NCI-H526 (cell line): ENCODE data around the gene NNAT.

Source experiments
- DNase-seq, 2 experiments: peaks; one replicate each; lab custom pipeline; 2025; lab: John Stamatoyannopoulos, UW

NNAT gene

DNA sequence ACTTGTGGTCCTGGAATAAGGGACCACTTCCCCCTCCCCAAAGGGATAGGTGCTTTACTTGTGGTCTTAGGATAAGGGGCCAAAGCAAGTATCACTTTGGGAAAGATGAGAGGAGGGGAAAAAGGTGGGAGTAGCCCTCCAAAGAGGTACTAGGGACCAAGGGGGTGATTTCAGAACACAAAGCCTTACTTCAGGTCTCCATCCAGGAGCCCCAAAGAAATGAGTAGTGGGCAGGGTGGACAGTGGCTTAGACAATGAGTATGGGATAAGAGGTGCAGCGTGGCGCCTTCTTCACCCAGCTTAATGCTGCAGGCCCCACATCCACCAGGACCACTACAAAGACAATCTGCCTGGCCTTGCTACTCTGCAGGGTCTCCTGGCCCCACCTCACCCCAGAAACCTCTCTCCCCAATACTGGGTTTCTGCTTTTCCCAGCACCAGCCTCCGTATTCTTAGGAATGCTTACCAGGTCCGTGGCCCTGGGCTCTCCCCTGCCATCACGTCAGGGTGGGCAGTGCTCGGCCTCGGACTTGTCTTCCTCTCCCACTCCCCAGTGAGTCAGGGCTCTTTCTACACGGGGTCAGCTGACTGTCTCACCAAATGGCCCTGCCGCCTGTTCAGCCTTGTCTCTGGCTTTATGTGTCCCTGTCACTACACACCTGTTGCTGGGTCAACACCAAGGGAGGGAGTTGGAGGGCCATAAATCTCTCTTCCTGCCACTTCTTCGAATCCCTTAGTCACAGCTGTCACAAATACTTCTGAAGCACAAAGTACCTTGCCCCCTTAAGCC is 3.1 kb downstream of the NNAT start:
- no peak for DNase-seq

DNA sequence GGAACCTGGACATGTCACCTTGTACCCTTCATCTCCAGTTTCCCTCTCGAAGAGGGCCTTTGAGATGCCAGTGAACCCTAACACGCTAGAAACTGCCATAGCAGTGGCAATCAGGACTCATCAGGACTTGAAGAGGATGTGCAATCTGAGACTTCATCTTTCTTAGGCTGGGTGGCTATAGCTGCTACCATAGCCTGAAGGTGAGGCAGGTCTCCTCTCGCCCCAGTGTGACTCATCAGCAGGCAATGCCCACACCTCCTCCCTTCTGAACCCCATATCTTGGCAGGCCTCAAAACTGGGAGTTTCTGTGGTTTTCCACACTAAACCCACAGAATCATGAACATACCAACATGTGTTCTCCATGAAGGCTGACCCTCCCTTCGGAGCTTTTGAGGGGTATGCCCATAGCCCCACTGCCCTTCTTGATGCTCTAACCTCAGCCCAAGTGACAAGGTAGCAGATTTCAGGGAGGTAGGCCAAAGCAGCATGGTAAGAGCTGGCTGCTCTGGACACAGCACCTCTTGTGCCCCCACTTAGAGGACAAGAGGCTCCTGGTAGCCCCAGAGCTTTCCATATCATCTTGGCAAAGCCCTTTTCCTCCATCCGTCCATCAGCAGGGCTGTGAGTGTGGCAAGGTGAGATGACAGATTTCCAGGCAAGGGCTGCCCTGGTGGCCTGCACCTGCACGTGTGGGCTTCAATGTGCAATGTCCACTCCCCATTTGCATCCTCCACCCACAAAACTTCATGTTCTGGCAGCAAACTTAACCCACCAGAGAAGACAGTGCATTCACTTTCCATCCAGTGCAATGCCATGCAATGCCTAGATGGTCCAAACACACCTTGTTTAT is 4.0 kb downstream of the NNAT start:
- DNase-seq: no peak

DNA sequence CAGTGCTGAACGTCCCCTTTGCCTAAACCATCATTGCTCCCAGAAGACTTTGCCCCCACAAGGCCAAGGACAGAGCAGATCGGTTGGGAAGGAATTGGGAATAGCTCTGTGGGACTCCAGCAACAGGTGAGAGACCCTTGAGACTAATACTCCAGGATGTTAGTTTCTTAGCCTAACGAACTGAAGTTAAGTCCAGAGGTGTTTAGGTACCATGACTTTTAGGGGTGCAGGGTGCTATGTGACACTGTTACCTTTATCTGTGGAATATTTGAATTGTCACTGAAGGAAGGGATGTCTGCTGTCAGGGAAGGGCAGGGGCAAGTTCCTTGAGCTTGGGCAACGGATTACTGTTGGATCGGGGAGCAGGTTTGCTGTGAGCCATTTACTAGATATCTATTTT is 4.8 kb downstream of the NNAT start:
- DNase-seq: no peak

DNA sequence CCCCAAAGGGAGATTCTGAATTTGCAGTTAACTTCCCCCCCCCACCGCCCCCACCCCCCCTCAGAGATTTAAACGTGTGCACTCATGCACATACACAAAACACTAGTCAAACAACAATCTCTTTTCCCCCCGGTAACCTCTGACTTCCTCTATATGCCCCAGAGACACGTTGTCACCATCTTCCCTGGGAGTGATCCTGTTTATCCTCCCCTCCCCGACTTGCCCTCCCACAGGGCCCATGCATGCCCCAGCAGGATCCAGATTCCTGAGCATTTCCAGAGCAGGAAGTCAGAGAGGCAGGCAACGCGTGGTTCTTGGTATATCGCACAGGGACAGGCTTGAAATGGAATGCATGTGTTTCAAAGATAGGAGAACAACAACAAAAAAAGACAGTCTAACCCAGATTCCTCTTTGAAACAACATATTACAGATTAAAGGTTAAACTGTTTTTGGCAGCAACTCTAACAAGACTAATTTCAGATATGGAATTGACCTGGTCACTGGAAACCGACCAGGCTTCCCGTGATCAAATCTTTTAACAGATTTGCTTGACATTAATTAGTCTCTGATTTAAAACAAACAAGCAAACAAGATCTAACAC is 5.3 kb downstream of the NNAT start:
- DNase-seq: peak in 1 of 2 experiments; percentile 50

DNA sequence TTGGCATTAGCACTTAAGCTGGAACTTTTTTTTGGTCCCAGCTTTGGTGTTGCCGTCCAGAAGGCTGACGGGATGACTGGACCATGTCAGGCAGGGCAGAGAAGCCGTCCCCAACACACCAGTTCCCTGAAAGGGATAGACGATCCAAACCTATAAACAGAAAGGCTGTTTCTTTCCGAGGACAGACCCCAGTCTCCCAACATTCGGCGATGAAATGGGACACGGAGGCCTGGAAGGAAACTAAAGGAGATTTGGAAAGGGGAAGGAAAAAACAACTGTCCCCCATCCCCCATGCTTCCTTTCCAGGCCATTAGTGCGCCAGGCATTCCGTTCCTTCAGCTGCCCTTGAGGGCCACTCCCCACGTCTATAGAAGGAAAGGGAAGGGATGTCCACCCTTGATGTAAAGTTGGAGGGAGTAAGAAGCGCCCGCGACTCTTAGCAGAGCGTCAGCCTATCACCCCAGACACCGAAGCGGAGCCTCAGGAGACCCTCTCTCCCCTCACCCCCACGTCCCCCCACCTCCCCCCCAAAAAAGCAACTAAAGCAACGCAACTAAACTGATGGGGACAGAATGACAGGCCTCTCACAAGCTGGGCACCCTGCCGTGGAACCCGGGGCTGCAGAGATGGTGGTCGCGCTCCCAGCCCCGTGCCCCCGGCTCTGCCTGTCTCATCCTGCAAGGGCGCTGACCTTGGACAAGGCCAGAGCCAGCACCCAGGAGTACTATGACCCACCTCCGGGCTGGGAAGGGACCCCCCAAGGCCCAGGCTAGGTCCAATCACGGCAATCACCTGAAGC is 6.0 kb downstream of the NNAT start:
- DNase-seq: no peak

DNA sequence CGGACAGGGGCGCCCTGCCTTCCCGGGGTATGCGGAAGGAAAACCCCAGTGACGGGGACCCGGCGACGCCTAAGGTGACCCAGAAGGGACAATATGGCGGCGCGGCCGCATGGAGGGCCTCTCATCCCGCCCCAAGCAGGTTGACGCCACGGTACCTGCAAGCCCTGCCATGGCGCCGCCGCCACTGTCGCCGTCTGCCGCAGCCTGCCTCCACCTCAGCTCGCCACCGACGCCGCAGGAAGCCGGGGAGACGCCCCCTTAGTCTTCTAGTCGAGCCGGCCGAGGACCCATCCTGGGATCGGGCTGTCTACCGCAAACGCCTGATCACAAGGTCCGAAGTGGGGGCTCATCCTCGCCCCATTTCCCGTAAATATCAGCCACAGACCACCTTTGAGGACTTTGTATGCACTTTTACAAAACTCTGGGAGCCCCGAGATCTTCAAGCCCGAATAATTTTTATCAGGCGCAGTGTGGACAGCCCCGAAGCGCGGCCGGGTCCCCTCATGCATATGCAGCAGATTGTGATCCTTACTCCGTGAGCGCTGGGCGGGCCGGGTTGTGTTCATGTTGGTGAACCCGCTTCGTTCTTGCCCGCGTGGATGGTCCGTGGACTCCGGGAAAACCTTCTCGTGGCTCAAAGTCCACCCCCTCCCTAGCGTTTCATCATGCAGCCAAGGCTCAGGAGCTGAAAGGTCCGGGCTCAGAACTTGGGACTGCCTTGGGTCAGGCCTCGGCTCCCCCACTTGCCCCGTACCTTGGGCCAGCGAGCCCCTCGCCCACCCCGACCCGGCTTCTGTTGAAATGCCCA is 6.8 kb downstream of the NNAT start, which contains the start of gene BLCAP:
Gene BLCAP (minus strand): TSS at position 239 of the 808 bp plus-strand sequence. CDS start 8,702 bp downstream, outside the sequence.
- DNase-seq: peak; percentile 87 to 96

DNA sequence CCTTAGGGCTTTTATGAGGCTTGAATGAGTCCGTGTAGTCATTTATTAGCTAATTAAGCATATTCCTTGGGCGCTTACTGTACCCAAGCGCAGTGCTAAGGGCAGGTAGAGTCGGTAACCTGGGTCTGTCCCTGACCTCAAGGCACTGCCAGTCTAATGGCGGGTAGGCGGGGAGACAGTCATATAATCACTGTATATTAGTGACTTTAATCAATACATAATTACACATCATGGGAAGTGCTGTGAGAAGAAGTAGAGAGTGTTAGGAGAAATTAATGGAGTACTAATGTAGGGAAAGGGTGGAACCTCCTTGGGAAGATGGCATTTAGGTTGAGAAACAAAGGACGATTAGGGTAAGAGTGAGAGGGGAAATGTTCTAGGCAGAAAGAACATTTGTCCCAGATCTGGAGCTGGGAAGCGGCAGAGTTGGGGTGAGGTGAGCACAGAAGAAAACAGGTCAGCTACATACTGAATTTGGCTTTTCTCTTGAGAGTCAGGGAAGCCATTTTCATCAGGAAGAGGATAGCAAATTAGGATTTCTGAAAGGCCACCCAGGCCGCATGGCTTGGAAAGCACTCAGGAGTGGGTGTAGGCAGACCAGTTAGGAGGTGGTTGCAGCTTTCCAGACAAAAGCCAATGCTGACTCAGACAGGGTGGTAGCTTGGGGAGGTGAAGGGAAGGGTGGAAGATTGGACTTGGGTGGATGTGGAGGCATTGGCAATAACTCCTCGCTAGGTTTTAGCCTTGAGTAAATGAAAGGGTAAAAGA is 7.6 kb downstream of the NNAT start:
- DNase-seq: no peak

DNA sequence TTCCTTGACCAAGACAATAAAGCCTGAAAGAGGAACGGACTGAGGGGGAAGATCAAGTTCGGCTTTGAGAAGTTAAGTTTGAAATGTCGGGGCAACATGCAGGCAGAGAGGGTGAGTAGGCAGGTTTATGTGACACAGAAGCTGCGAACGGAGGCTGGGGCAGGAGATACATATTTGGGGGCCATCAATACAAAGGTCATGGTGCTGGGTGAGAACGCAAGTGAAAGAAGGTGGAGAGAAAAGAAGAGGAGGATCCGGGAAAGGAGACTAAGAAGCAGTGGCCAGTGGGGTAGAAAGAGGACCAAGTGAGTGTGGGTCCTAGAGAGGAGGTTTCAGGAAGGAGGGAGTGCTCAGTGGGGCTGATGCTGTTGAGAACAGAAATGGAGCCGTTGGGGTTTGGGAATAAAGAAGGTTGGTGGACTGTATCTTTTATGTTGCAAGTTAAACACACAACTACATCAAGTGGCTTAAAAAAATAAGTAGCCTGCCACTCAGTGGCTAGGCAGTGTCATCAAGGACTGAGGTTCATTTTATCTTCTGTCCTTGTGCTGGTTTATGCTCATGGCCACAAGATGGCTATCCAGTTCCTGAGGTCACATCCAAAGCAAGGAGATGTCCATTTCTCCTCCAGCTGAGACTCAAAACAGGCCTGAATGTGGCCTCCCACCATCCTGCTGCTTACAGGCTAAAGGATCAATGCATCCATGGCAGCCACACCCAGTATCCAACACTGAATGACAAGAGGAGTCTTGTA is 8.3 kb downstream of the NNAT start:
- DNase-seq: no peak

DNA sequence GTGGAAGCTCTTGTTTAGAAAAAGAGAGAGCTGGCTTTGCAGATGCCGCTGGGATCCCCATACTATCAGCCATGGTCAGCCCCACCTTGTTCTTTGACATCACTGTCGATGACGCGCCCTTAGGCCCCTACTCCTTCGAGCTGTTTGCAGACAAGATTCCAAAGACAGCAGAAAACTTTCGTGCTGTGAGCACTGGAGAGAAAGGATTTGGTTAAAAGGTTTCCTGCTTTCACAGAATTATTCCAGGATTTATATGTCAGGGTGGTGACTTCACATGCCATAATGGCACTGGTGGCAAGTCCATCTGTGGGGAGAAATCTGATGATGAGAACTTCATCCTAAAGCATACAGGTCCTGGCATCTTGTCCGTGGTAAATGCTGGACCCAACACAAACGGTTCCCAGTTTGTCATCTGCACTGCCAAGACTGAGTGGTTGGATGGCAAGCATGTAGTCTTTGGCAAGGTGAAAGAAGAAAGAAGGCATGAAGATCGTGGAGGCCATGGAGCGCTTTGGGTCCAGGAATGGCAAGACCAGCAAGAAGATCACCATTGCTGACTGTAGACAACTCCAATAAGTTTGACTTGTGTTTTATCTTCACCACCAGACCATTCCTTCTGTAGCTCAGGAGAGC is 9.0 kb downstream of the NNAT start:
- no peak for DNase-seq

DNA sequence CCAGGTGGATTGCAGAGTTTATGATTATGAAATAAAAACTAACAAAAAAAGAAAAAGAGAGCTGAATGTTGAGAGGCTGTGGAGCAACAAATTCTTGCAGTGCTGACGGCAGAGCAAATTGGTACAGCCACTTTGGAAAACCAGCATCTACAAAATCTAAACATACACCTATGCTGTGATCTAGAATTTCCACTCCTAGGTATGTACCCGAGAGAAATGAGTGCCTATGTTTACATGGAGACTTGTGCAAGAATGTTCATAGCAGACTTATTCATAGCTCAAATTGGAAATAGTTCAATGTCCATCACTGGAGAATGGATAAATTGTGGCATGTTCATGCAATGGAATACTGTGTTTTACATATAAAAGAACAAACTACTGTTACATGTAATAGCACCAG is 9.6 kb downstream of the NNAT start:
- no peak for DNase-seq

DNA sequence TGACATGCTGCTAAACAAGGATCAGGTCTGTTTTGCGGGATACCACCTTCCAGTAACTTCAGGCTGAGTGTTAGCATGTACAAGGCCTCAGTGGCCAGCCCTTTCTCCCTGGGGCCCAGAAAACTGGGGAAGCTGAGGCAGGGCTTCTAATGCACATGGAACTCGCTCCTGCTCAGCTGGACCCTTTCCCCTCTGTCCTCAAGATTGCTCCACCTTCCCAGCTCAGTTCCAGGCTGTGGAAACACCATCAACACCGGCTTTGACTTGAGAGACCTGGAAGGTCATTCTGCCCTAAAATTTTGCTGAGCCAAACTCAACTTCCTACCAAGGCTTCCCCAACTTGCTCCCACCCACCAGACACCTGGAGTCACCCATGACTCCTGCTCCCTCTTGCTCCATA is 10.8 kb downstream of the NNAT start:
- no peak for DNase-seq

DNA sequence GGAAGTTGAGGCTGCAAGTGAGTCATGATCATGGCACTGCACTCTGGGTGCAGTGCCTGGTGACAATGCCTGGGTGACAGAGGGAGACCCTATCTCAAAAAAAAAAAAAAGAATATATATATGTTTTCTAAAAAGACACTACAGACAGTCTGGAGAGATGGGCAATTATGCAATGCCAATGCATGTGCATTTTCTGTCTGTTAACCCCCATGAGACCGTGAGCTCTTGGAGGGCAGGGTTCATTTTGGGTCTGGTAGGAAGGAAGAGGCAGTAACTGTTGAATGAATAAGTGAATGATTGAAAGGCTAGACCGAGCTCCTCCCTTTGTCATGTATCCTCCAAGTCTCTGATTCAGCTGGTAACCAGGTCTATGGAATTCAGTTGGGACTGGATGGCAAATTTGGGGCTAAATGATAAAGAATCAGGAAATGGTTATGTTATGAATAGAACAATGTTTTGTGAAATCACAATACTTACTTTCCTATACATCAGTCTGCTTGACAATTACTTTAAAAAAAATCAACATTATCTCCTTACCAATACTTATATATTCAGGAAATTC is 12.2 kb downstream of the NNAT start:
- DNase-seq: no peak

DNA sequence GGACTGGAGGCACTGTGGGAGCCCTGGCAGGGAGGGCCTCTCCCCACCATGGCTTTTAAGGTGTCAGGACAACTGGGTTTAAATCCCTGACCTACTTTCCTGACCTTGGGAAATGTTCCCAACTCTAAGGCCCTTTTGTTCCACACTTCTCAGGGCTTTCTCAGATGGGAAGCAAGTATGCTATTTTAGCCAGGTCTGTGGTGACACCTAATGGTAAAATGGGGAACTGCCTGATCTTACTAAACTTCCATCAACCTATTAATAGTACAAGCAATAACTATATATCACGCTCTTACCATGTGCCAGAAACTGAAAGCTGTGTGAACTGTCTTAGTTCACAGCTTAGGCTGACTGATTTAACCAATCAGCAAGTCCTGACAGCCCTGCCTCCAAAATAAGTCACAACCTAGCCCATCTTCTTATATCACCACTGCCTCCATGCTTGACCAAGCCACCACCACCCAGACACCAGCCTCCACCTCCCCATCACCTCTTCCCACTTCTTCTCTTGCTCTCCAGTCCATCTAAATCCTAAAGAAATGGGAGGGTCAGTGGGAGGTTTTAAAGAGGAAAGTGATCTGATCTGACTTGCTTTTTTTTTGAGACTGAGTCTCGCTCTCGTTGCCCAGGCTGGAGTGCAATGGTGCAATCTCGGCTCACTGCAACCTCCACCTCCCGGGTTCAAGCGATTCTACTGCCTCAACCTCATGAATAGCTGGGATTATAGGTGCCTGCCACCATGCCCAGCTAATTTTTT is 13.5 kb downstream of the NNAT start:
- DNase-seq: peak; percentile 60 to 90

DNA sequence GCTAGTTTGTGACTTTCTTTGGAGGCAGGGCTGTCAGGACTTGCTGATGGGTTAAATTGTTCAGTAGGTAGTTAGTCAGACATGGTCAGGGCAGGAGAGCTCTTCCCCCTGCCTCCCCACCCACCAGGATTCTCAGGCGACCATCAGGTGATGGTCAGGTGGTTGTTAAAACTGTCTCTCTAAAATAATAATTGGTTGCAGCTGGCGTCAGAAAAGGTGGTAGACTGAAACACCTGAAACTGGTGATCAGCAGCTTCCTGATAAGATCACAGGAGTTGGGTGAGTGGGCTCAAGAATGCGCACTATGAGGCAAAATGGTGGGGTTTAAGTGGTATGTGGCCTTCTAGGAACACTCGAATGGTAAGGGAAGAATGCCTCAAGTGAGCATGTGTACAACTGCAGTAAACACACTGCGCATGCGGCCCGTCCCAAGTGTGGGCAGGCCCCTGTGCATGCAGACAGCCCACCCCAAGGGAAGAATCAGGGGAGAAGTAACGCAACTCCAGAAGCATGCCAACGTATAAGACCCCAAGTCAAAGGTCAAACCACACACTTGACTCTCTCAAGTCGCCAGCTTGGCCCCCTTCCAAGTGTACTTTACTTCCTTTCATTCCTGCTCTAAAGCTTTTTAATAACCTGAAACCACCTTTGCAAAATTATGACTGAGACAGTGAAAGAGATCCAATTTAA is 14.5 kb downstream of the NNAT start:
- DNase-seq: no peak

DNA sequence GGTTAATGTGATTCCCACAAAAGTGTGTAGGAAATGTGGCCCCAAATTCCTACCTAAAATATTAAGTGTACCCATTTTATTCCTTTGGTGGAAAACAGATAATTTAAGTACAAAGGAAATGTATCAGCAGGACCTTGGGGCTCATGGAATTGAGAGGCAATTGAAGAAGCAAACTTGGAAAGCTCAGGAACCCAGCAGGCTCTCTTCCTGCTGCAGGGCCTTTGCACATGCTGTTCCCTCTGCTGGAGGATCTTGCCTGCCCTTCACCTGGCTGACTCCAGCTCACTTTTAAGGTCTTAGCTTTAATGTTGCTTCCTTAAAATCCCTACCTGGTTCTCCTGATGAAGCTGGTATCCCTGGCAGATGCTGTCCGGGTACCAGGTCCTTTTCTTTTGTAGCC is 16.5 kb downstream of the NNAT start:
- DNase-seq: no peak

DNA sequence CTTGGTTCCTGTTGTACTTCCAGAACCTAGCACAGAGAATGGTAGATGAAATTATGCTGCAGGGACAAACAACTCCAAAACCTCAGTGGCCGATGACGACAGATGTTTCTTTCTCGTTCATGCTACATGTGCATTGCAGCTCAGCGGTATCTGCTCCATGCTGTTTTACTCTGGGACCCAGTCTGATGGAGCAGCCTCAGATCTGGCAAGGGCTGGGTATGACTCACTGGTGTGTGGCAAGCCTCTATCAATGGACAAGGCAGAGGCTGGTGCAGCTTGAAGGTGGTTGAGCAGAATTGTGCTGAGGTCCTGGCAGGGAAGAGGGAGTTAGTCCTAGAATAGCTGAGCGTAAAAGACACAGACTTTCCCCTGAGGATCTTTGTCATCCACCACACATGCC is 17.0 kb downstream of the NNAT start:
- DNase-seq: no peak

DNA sequence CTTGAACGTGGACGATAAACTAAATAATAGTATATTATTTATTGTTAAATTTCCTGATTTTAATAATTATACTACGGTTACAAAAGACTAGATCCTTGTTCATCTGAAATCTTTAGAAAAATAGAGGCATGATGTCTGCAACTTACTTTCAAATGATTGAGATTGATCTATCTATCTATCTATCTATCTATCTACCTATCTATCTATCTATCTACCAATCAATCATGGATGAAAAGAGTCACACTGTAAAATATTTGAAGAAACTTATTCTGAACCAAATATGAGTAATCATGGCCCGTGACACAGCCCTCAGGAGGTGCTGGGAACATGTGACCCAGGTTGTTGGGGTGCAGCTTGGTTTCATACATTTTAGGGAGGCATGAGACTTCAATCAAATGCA is 18.4 kb downstream of the NNAT start:
- no peak for DNase-seq
